SU-DHL-6 (cell line): ENCODE measurements around the gene SHISA9.

Source experiments
- CTCF ChIP-seq: fragments of 200-600 bp; sonication (generic); IDR thresholded peaks from one replicate; pipeline ENCODE4 v1.5.1; 2017; ENCODE audit warnings: antibody characterized with exemption, mild to moderate bottlenecking, low read length, moderate library complexity; ENCODE audit not compliant: insufficient read depth, poor library complexity, severe bottlenecking
- EZH2phosphoT487 ChIP-seq: fragments of 200-600 bp; sonication (generic), shearing (Covaris generic); conservative IDR thresholded peaks from 2 replicates; pipeline ENCODE4 v1.6.1; 2018; ENCODE audit warnings: mild to moderate bottlenecking, antibody characterized with exemption, low read length, moderate library complexity, mixed read lengths

- no peak for TF ChIP-seq CTCF
- TF ChIP-seq EZH2phosphoT487 = no peak
Measured at GRCh38 chr16:12925026-12925800, 23.8 kb downstream of the SHISA9 start.
